Tibial artery (tissue), 4 donors: ENCODE measurements around the gene DDX20.

Source experiments
- DNase-seq, 2 donors: peaks; one replicate each; pipeline ENCODE4 v3.0.0-alpha.2; 2019
- H3K27ac ChIP-seq, 2 donors: fragments of 200-600 bp; sonication (generic) in 1 of 2; 1 replicate in 1 of 2; 2 replicates in 1 of 2; pipeline ENCODE4 v1.5.1; 2018 to 2019; ENCODE audit warnings: mild to moderate bottlenecking in 1 of 2
- H3K27me3 ChIP-seq, 2 donors: fragments of 200-600 bp; sonication (generic) in 1 of 2; one replicate each; pipeline versions ENCODE4 v1.5.1 to v1.6.0; 2016 to 2019
- H3K36me3 ChIP-seq, 3 donors: fragments of 200-600 bp; sonication (generic) in 2 of 3; one replicate each; pipeline ENCODE4 v1.5.1; 2016 to 2019; ENCODE audit warnings: mild to moderate bottlenecking in 2 of 3
- H3K4me1 ChIP-seq, 4 donors: fragments of 200-600 bp; sonication (generic) in 2 of 4; 1 replicate in 3 of 4; 2 replicates in 1 of 4; pipeline ENCODE4 v1.5.1; 2016 to 2019
- H3K4me3 ChIP-seq, 2 donors: fragments of 200-600 bp; sonication (generic) in 1 of 2; 1 replicate in 1 of 2; 2 replicates in 1 of 2; pipeline ENCODE4 v1.5.1; 2018 to 2019; ENCODE audit warnings: mild to moderate bottlenecking in 2 of 2
- H3K9me3 ChIP-seq, 3 donors: fragments of 200-600 bp; sonication (generic) in 1 of 3; one replicate each; pipeline ENCODE4 v1.5.1; 2016 to 2019
- intact Hi-C: fragments of 100-400 bp; cut with DNase I; formaldehyde crosslinking; loops from one replicate; pipeline ENCODE4 v1.15.0; 2023; ENCODE audit warnings: low total_unique reads
- TF ChIP-seq, protein P1 (sequence below), 2 experiments: fragments of 200-600 bp in 1 of 2; fragments of 450-650 bp in 1 of 2; IDR thresholded peaks; one replicate each; pipeline ENCODE4 v1.5.1; 2017 to 2019; ENCODE audit warnings: antibody characterized with exemption in 2 of 2, mild to moderate bottlenecking in 1 of 2, moderate library complexity in 1 of 2

Gene DDX20

DNA sequence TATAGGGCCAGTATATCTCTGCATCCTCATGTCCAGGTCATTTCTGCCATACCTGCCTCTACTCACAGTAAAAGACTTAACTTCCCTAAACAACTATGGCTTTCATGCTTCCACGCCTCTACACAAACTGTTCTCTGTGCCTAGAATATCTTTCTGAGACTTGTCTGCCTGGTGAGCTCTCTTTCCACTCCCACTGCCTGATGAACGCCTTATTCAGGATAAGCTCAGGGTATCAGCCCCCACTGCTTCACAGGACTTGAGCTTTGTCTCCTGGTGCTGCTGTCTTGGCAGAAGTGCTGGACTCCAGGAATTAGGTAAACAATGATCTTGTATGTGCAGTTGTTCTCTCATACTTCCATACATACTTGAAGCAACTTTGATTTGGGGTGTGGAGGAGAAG is 4.8 kb upstream of the DDX20 start:
- no peak for DNase-seq
- TF ChIP-seq, protein P1, sequence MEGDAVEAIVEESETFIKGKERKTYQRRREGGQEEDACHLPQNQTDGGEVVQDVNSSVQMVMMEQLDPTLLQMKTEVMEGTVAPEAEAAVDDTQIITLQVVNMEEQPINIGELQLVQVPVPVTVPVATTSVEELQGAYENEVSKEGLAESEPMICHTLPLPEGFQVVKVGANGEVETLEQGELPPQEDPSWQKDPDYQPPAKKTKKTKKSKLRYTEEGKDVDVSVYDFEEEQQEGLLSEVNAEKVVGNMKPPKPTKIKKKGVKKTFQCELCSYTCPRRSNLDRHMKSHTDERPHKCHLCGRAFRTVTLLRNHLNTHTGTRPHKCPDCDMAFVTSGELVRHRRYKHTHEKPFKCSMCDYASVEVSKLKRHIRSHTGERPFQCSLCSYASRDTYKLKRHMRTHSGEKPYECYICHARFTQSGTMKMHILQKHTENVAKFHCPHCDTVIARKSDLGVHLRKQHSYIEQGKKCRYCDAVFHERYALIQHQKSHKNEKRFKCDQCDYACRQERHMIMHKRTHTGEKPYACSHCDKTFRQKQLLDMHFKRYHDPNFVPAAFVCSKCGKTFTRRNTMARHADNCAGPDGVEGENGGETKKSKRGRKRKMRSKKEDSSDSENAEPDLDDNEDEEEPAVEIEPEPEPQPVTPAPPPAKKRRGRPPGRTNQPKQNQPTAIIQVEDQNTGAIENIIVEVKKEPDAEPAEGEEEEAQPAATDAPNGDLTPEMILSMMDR (IDR thresholded peaks at IDR 0.05) = no peak
- Histone ChIP-seq H3K9me3 (no peaks in the 10 kb centered on the region), H3K4me3 (no peak overlapping the region), H3K4me1 (peaks cover 0 to 8% (median 6%) of the 10 kb centered on the region in 4 donors), H3K27me3 (no peaks in the 10 kb centered on the region), H3K36me3 (no peaks in the 10 kb centered on the region), H3K27ac (no peak overlapping the region)
- intact Hi-C loops = loop anchor here (5.0 kb wide), 1 partner anchor 34 kb away; no protein-coding TSS in a partner anchor

DNA sequence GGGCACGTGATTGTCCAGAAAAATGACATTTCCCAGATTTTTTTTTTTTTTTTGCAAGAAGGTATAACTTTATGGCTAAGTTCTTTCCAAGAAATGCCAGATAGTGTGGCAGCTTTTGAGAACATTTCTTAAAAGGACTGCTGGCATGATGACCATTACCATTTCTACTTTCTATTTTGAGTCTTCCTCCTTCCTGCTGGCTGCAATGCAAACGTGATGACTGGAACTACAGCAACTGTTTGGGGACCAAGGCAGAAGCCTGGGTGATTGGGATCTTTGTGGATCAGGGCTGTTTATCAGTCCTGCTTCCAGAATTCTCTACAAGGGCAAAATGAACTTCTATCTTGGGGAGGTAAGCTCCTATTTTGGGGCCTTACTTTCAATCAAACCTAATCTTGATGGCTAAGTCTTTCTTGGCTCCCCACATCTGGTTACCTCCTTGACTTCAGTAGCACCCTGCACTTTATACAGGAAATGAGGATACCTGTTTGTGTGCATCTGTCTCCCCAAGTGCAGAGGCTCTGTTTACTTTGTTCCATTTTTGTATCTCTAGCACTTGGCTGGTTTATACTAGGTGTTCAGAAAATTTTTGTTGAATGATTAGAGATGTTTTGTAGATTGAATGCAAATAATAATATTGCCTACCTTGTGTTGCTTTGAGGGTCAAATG is 3.7 kb upstream of the DDX20 start:
- DNase-seq = no peak
- no peak overlapping the region for H3K4me3 ChIP-seq
- no peaks in the 10 kb centered on the region for H3K36me3 ChIP-seq
- H3K9me3 ChIP-seq = no peaks in the 10 kb centered on the region
- no peak overlapping the region for H3K27ac ChIP-seq
- intact Hi-C loops = loop anchor here (5.0 kb wide), 1 partner anchor 35 kb away; no protein-coding TSS in a partner anchor
- peaks cover 0 to 18% (median 13%) of the 10 kb centered on the region in 4 donors for H3K4me1 ChIP-seq
- H3K27me3 ChIP-seq = no peaks in the 10 kb centered on the region
- TF ChIP-seq, protein P1 (IDR thresholded peaks at IDR 0.05) = no peak

DNA sequence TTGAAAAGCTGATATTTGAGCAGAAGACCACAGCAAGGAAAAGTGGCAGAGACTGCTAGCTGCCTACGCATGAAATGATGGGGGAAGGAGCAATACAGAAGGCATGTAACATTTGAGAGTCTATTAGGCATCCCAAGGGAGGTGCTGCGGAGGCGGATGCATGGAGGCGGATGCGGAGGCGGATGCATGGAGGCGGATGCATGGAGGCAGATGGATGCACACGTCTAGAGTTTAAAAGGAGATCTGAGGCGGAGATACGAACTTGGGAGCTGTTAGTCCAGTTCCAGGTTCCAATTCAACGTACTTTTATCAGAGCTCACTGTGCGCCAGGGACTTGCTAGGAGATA is 744 bp upstream of the DDX20 start:
- no peaks in the 10 kb centered on the region for H3K27me3 ChIP-seq
- H3K9me3 ChIP-seq = no peaks in the 10 kb centered on the region
- peak in 1 of 2 donors; percentile 38 for DNase-seq
- TF ChIP-seq, protein P1 (IDR thresholded peaks at IDR 0.05) = no peak
- peaks cover 0 to 22% (median 17%) of the 10 kb centered on the region in 4 donors for H3K4me1 ChIP-seq
- peak overlapping the region; percentile 86 to 92 for H3K4me3 ChIP-seq
- peak overlapping the region; percentile 93 to 94 for H3K27ac ChIP-seq
- intact Hi-C loops = loop anchor here (5.0 kb wide), 1 partner anchor 38 kb away; no protein-coding TSS in a partner anchor
- peaks cover 0 to 5% (median 2%) of the 10 kb centered on the region in 3 donors for H3K36me3 ChIP-seq

DNA sequence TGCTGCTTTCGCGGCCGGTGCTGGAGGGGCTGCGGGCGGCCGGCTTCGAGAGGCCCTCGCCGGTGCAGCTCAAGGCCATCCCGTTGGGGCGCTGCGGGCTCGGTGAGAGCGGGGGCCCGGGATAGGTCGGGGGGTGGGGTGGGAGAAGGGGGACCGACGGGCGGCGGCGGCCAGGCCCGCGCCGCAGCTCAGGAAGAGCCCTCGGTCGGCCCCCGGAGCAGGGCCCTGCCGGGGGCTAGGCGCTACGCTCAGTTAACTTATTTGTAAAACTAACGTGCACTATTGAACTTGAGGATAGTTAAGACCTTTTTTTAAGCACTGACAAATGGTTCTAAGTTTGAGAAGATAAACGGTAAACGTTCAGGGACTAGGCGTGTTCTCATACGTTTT is 418 bp downstream of the DDX20 start:
- peaks cover 0 to 22% (median 17%) of the 10 kb centered on the region in 4 donors for H3K4me1 ChIP-seq
- H3K36me3 ChIP-seq = peaks cover 10 to 13% (median 12%) of the 10 kb centered on the region in 3 donors
- TF ChIP-seq, protein P1 (IDR thresholded peaks at IDR 0.05) = no peak
- H3K27me3 ChIP-seq = no peaks in the 10 kb centered on the region
- H3K27ac ChIP-seq = peak overlapping the region; percentile 93 to 94
- peak overlapping the region; percentile 86 to 92 for H3K4me3 ChIP-seq
- DNase-seq = no peak
- intact Hi-C loops = no loop called here
- H3K9me3 ChIP-seq = no peaks in the 10 kb centered on the region

DNA sequence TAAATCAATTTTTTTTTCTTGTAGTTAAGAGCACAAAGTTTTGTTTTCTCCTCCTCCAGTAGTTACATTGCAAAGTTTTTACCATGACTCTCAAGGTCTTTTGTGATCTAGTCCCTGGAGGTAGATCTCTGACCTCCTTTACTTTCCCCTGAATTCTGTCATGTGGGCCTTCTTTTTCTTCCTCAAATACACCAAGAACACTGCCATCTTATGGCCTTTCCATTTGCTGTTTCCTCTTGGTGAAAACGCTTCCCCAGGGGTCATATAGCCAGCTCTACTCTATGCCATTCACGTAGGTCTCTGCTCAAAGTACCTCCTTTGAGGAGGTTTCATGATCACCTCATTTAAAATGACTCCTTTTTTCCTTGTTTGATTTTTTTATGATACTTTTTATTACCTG is 2.7 kb downstream of the DDX20 start:
- no peaks in the 10 kb centered on the region for H3K27me3 ChIP-seq
- intact Hi-C loops = no loop called here
- H3K36me3 ChIP-seq = peaks cover 24 to 30% (median 30%) of the 10 kb centered on the region in 3 donors
- H3K9me3 ChIP-seq = no peaks in the 10 kb centered on the region
- H3K4me3 ChIP-seq = no peak overlapping the region
- H3K4me1 ChIP-seq = peaks cover 0 to 22% (median 17%) of the 10 kb centered on the region in 4 donors
- no peak for DNase-seq
- no peak overlapping the region for H3K27ac ChIP-seq
- TF ChIP-seq, protein P1 (IDR thresholded peaks at IDR 0.05) = no peak
